CD4-positive, alpha-beta T cell treated with Interleukin-12 subunit alpha and Interleukin-12 subunit beta, for 1 hour (primary cell): ENCODE measurements around the gene FOXO4.

Experiments used
- DNase-seq: peaks from one replicate; pipeline ENCODE4 v3.0.0-alpha.2; 2020

FOXO4 gene

GRCh38 chrX:71100581-71101505 is 5.2 kb downstream of the FOXO4 start:
- no peak for DNase-seq

GRCh38 chrX:71102292-71102691 is 6.6 kb downstream of the FOXO4 start:
- DNase-seq = no peak

GRCh38 chrX:71103110-71103983 is 7.7 kb downstream of the FOXO4 start:
- DNase-seq = peak; percentile 70

- peak; percentile 42 for DNase-seq
Observed at GRCh38 chrX:71105628-71106027, 10.0 kb downstream of the FOXO4 start.

DNA sequence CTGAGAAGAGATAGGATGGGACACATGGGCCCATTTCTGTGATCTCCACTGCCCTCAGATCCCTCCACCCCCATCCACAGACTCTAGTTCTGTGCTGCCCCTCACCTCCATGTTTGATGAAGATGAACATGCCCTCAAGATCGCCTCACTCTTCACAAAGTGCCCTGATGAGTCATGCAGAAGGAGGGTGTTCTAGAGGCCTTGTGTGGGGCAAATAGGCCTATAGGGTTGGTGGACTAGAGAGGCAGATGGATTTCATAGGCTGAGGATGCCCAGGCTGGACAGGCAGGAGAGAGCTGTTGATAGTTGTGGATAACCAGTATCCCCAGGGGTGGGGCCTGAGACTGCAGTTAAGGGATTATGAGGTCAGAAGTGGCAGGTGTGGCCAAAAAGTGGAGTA is 10.8 kb downstream of the FOXO4 start, which contains the start of gene CXorf65:
TSS of gene CXorf65 (minus strand) at position 314 of the 400 bp plus-strand sequence. CDS start at position 130, 184 bp downstream.
- DNase-seq = peak; percentile 48

DNA sequence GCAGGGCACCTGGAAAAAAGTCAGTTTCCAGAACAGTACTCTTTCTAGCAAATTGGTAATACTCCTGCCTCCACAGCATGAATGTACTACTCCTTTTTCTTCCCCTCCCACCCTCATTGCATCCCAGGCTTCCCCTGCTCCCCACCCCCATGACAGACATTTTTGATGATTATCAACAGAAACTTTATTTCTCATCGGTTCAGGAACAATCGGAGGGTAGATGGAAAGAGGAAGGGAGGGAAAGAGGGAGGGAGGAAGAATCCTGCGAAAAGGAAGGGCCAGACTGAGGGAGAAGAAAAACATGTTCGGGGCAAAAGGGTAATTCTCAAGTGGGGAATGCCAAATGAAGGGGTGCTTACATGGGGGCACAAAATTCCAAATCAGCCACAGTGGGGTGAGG is 11.6 kb downstream of the FOXO4 start:
- no peak for DNase-seq

DNA sequence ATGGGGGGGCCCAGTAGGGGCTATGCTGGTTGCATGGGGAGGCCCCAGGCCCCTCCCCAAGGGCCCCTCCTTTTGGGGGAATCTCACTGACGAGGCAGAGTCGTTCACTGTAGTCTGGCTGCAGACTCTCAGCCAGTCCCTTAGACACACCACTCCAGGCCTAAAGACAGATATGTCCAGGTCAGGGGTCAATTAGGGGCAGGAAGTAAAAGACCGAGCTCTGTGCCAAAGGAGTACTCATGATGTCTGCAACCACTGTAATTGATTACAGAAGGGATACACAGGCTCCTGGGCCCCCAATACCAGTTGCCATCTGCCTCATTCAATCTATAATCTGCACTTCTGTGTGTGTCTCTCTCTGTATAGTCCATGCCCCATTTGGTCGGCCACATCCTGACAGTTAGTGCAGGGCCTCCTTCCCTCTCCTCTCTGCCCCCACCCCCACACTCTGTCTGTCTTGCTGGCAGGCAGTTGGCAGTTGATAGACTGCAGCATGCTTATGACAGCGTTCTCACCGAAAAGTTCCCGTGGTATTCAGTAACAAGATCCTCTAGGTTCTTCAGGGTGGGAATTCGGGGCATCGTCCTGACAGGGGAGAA is 12.2 kb downstream of the FOXO4 start:
- peak; percentile 54 for DNase-seq

DNA sequence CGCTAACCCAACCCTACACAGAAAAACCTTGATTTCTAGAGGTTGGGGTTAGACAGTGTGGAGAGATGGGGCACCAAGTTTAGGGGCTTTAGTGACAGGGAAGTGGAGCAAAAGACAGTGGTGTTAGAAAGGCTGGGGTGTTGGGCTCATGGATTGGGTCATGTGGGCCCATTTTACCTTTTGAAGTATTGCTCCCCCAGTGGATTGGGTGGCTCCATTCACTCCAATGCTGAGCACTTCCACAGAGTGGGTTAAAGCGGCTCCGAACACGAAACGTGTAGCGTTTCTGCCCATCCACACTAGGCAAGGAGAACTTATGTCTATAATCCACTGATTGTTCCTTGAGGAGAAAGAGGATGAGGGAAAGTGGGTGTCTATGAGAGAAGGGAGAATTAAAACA is 13.4 kb downstream of the FOXO4 start:
- peak; percentile 37 for DNase-seq

DNA sequence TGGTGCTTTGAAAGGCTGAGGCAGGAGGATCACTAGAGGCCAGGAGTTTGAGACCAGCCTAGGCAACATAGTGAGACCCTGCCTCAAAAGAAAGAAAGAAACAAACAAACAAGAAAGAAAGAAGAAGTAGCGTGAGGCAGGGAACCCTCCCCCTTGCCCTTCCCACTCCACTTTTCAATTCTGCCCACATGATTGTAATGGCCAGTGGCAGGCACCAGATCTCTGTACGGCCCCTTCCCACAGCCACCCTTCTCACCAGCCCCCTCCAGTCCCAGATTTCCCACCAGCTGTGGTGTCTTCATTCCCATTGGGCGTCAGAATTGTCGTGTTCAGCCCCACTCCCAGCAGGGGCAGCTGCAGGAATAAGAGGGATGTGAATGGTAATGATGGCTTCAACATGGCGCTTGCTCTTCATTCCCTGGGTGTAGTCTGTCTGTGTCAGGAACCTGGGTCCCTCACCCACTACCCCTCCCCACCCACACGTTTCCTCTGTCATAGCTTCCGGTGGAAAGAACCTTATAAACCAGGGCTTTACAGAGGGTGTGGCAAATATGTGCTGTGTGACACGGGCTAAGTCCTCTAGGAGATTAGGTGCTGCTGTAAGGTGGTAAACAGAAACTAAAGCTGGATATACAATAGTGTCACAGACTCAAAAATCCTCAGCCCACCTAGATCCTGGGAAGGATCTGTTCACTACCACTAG is 15.6 kb downstream of the FOXO4 start, which contains the start of gene IL2RG:
TSS of gene IL2RG (minus strand) at position 437 of the 703 bp plus-strand sequence. CDS start at position 399, 38 bp downstream.
- DNase-seq = peak; percentile 90

DNA sequence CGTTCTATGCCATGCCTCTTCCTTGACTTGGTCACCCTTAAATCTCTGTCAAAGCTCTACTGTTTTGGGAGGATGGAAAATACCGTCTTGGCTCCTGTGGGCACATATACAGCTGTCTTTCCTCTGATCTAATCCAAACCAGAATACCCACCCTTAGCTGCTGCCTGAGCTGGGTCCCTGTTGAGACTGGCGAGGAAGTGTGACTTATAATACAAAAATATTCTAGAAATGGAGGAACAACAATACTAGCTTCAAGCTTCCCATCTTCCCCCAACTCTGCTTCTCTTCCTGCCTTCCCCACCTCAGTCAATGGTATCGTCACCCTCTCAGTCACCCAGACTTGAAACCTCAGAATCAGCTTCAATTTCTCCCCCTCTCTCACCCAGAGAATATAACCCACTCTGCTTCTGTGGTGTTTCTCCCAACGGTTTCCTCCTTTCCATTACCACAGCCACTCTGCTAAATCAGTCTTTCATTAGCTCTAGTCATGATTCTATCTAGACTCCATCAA is 16.3 kb downstream of the FOXO4 start:
- DNase-seq = peak; percentile 61

GRCh38 chrX:71117358-71117757 is 21.7 kb downstream of the FOXO4 start:
- DNase-seq = no peak

DNA sequence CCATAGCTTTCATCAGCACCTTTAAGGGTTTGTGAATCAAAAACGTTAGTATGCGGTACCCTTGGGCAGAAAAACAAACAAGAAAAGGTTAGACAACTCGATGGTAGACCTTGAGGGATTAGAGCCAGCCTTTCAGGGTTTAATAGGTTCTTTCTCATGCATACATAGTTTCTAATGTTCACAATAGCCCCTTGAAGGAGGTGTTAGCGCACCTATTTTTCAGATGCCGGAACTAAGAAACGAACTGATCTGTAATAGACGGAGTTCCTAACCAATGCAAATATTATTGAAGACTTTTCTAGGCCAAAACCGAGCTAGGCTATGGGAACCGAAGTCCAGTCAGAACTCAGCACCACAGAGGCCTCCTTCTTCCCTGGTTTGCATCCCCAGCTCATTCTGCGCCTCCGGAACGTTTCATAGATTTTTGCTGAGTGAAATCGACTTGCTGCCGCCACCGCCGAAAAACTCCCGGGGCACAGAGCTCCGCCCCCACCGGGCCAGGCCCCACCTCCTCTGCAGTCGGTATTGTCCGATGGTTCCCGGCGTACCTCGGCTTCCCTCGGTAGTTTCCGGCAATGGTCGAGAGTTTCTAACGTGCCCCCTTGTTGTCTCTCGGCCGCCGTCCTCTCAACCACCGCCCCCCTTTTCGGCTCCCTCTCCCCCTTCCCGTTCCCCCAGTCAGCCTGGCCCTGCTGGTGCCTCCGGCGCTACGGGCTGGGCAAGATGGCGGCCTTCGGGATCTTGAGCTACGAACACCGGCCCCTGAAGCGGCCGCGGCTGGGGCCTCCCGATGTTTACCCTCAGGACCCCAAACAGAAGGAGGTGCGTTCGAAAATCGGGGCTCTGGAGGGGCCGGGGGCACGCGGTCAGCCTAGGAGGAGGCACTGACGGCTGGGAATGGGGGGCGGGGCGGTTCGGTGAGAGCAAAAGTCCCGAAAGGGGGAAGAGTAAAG is 22.7 kb downstream of the FOXO4 start, which contains the start of gene MED12:
TSS of gene MED12 (plus strand) at position 565 of the 953 bp plus-strand sequence. CDS start at position 724, 159 bp downstream.
- DNase-seq = peak; percentile 86

DNA sequence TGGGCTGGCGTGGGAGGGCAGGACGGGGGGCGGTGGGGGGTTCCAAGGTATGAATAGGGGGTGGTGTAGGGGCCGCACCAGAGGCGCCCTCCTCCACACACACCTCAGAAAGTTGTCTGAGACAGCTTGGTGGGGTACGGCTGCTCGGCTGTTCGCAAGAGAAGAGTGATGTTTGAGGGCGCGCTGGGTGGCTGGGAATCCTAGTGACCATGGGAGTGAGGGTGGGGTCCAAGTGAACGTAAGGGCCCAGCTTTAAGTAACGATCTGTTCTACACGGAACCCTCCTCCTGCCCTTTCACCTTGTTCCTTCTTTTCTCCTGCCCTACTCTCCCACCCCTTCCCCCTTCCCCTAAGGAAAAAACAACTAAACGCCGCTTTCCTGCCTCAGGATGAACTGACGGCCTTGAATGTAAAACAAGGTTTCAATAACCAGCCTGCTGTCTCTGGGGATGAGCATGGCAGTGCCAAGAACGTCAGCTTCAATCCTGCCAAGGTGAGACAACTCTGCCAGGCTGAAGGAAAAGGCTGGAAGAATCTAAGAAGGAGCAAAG is 23.4 kb downstream of the FOXO4 start:
- DNase-seq = no peak

- no peak for DNase-seq
Observed at GRCh38 chrX:71128166-71128833, 32.6 kb downstream of the FOXO4 start.

- peak; percentile 82 for DNase-seq
Observed at GRCh38 chrX:71128915-71129765, 33.5 kb downstream of the FOXO4 start.

DNA sequence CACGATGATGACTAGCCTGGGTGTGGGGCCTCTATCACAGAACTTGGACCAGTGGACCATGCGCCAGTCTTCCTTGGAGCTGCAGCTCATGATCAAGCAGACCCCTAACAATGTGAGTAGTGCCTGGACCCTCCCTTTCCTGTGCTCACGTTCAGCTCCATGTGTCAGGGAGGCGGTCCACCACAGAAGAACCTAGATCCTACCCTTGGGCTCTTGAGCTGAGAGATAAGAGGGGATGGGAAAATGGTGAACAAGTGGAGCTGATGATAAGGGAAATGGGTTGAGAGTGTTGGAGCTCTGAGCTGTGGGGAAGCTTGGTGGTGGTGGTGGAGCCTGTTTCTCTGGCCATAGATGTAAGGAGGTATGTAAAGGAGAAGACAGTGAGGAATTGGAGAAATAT is 35.9 kb downstream of the FOXO4 start:
- DNase-seq = no peak

- DNase-seq = no peak
Observed at GRCh38 chrX:71140440-71140839, 44.8 kb downstream of the FOXO4 start.

DNA sequence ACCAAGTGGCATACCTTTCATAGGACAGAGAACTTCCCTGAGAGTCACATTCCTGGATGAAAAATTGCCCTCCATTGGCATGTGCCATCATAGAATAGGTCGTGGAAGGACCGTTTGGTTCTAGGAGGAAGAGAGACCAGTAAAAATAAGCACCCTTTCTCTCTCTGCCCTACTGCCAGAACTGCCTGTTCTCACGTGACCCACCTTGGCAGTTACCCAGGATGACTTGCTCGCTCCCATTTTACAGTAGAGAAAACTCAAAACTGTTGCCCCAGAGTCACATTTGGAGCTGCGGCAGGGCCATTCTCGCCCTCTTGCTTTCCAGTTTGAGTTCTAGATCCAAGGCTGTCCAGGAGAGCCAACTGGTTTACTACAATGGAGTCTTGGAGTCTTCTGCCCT is 47.9 kb downstream of the FOXO4 start:
- DNase-seq = no peak

DNA sequence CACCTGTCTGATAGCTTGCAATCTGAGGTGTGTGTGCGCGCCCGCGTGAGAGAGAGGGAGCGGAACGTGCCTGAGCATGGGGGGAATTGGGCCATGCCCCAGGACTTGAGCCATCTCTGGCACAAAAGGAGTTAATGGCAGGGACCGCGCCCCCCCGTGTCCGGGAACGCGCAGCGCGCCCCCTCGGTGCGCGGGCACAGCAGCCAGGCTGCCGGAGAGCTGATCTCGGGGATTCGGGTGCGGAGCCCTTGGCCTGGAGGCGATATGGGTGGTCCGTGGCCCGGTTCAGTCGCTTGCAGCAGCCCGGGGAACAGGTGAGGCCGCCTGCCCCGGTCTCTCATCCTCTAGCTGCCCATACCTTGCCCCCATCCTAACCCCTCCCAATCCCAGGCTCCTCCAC is 49.0 kb downstream of the FOXO4 start, which contains the start of gene NLGN3:
TSS of gene NLGN3 (plus strand) at position 191 of the 400 bp plus-strand sequence. CDS start 2,909 bp downstream, outside the sequence.
- no peak for DNase-seq
